Trophoblast cell (in vitro differentiated cells and primary cell): ENCODE data around the gene GIPC2.
"Not testable (repeated sequence)": the region's sequence is repeated elsewhere in the genome, so short reads cannot be mapped to it uniquely, and the experiment has no call there.

ENCODE experiments used
- DNase-seq, 2 donors: peaks; one replicate each; pipeline ENCODE4 v3.0.0-alpha.2; 2016
- H2AFZ ChIP-seq: 2 replicates; pipeline ENCODE4 v1.6.1; 2013; ENCODE audit warnings: low read length, moderate library complexity, mild to moderate bottlenecking; ENCODE audit not compliant: insufficient read depth, poor library complexity
- H2AK5ac ChIP-seq: 2 replicates; pipeline ENCODE4 v1.6.1; 2013; ENCODE audit warnings: mild to moderate bottlenecking, low read length
- H2BK120ac ChIP-seq: 2 replicates; pipeline ENCODE4 v1.6.1; 2013; ENCODE audit warnings: low read length, mild to moderate bottlenecking, moderate library complexity; ENCODE audit not compliant: insufficient read depth, poor library complexity
- H2BK12ac ChIP-seq: 2 replicates; pipeline ENCODE4 v1.6.1; 2013; ENCODE audit warnings: mild to moderate bottlenecking, low read length, moderate library complexity
- H2BK5ac ChIP-seq: 2 replicates; pipeline ENCODE4 v1.6.1; 2013; ENCODE audit warnings: low read length, low read depth, moderate library complexity, mild to moderate bottlenecking; ENCODE audit not compliant: poor library complexity
- H3K14ac ChIP-seq: 2 replicates; pipeline ENCODE4 v1.6.1; 2013; ENCODE audit warnings: mild to moderate bottlenecking, low read length
- H3K18ac ChIP-seq: 2 replicates; pipeline ENCODE4 v1.6.1; 2013; ENCODE audit warnings: mild to moderate bottlenecking, low read length
- H3K23ac ChIP-seq: 2 replicates; pipeline ENCODE4 v1.6.1; 2013; ENCODE audit warnings: low read length
- H3K27ac ChIP-seq: 2 replicates; pipeline ENCODE4 v1.5.1; 2013; ENCODE audit warnings: low read depth, mild to moderate bottlenecking, inconsistent platforms, low read length, moderate library complexity
- H3K27me3 ChIP-seq: 2 replicates; pipeline ENCODE4 v1.6.1; 2013; ENCODE audit warnings: inconsistent platforms, mild to moderate bottlenecking, low read length, moderate library complexity; ENCODE audit not compliant: insufficient read depth
- H3K36me3 ChIP-seq, 2 experiments: 1 replicate in 1 of 2; 2 replicates in 1 of 2; pipeline ENCODE4 v1.6.1; 2013; ENCODE audit warnings: low read length in 2 of 2, mild to moderate bottlenecking in 2 of 2, moderate library complexity in 1 of 2; ENCODE audit not compliant: insufficient read depth in 2 of 2, control insufficient read depth in 1 of 2
- H3K4ac ChIP-seq: 2 replicates; pipeline ENCODE4 v1.6.1; 2013; ENCODE audit warnings: low read depth, mild to moderate bottlenecking, low read length, moderate library complexity
- H3K4me1 ChIP-seq, 2 experiments: 1 replicate in 1 of 2; 2 replicates in 1 of 2; pipeline ENCODE4 v1.6.1; 2013; ENCODE audit warnings: low read length in 2 of 2, mild to moderate bottlenecking in 2 of 2, moderate library complexity in 1 of 2; ENCODE audit not compliant: insufficient read depth in 2 of 2, control insufficient read depth in 1 of 2
- H3K4me2 ChIP-seq: 2 replicates; pipeline ENCODE4 v1.6.1; 2013; ENCODE audit warnings: inconsistent platforms, mild to moderate bottlenecking, low read length, moderate library complexity
- H3K4me3 ChIP-seq: 2 replicates; pipeline ENCODE4 v1.5.1; 2013; ENCODE audit warnings: mild to moderate bottlenecking, low read depth, low read length, inconsistent platforms
- H3K79me1 ChIP-seq: one replicate; pipeline ENCODE4 v1.6.1; 2013; ENCODE audit warnings: low read length
- H3K79me2 ChIP-seq: 2 replicates; pipeline ENCODE4 v1.6.1; 2013; ENCODE audit warnings: low read length, mild to moderate bottlenecking; ENCODE audit not compliant: control insufficient read depth, insufficient read depth, poor library complexity
- H3K9ac ChIP-seq: 2 replicates; pipeline ENCODE4 v1.6.1; 2013; ENCODE audit warnings: mild to moderate bottlenecking, low read length
- H3K9me3 ChIP-seq: 2 replicates; pipeline ENCODE4 v1.6.1; 2013; ENCODE audit warnings: low read depth, mild to moderate bottlenecking, control low read depth, inconsistent platforms, low read length; ENCODE audit not compliant: insufficient read depth
- H4K12ac ChIP-seq: 2 replicates; pipeline ENCODE4 v1.6.1; 2013; ENCODE audit warnings: low read depth, mild to moderate bottlenecking, low read length, moderate library complexity
- H4K8ac ChIP-seq: 2 replicates; pipeline ENCODE4 v1.6.1; 2013; ENCODE audit warnings: low read depth, mild to moderate bottlenecking, low read length, moderate library complexity
- H4K91ac ChIP-seq: one replicate; pipeline ENCODE4 v1.6.1; 2013; ENCODE audit warnings: low read depth, mild to moderate bottlenecking, low read length, moderate library complexity
- WGBS: extraction: QIAGEN DNeasy Blood & Tissue Kit; methylation state at CpG from one replicate; pipeline ENCODE4 v1.1.7; 2013; ENCODE audit warnings: missing lambda C conversion rate; ENCODE audit not compliant: insufficient read length, insufficient coverage; ENCODE audit errors: extremely low coverage; 5-methylcytosine and 5-hydroxymethylcytosine counted together

The GIPC2 gene

GRCh38 chr1:78081980-78082860 lies 36.5 kb downstream of the GIPC2 start:
- Histone ChIP-seq H3K4me2 (no peak overlapping the region), H3K9ac (no peak overlapping the region), H4K91ac (no peak overlapping the region), H3K79me2 (no peaks in the 10 kb centered on the region), H2BK5ac (no peak overlapping the region), H3K4me1 (no peaks in the 10 kb centered on the region), H2BK12ac (no peak overlapping the region), H3K14ac (no peak overlapping the region), H3K9me3 (no peaks in the 10 kb centered on the region), H3K4ac (no peak overlapping the region), H4K8ac (no peak overlapping the region), H3K27ac (no peak overlapping the region), H3K23ac (no peak overlapping the region), H3K36me3 (no peaks in the 10 kb centered on the region), H3K79me1 (no peaks in the 10 kb centered on the region), H3K27me3 (no peaks in the 10 kb centered on the region), H2BK120ac (no peak overlapping the region), H4K12ac (no peak overlapping the region), H3K4me3 (no peak overlapping the region), H2AFZ (no peak overlapping the region), H3K18ac (no peak overlapping the region), H2AK5ac (no peak overlapping the region)
- WGBS: no CpG with 5 or more reads among the region's 5 CpGs
- DNase-seq: no peak

- not testable (repeated sequence) for H2BK12ac ChIP-seq, H2AK5ac ChIP-seq, H3K27ac ChIP-seq, H3K79me2 ChIP-seq, H3K18ac ChIP-seq, H2BK5ac ChIP-seq, H3K4me2 ChIP-seq, H4K91ac ChIP-seq, H3K4me3 ChIP-seq, H3K36me3 ChIP-seq, H4K12ac ChIP-seq, DNase-seq, H2BK120ac ChIP-seq, H3K9me3 ChIP-seq, H3K4me1 ChIP-seq, H3K79me1 ChIP-seq, H3K4ac ChIP-seq, H3K14ac ChIP-seq, H3K23ac ChIP-seq, H3K27me3 ChIP-seq, H3K9ac ChIP-seq, H2AFZ ChIP-seq, H4K8ac ChIP-seq
Observed at GRCh38 chr1:78084639-78085038, 38.9 kb downstream of the GIPC2 start.

GRCh38 chr1:78086697-78087096 lies 40.9 kb downstream of the GIPC2 start:
- Histone ChIP-seq H3K79me2 (no peaks in the 10 kb centered on the region), H3K4me2 (no peak overlapping the region), H2AFZ (no peak overlapping the region), H3K4me3 (no peak overlapping the region), H3K4ac (no peak overlapping the region), H2BK5ac (no peak overlapping the region), H2AK5ac (no peak overlapping the region), H2BK120ac (no peak overlapping the region), H3K36me3 (no peaks in the 10 kb centered on the region), H4K91ac (no peak overlapping the region), H4K12ac (no peak overlapping the region), H3K79me1 (no peaks in the 10 kb centered on the region), H3K14ac (no peak overlapping the region), H3K9me3 (no peaks in the 10 kb centered on the region), H3K27me3 (no peaks in the 10 kb centered on the region), H3K27ac (no peak overlapping the region), H3K18ac (no peak overlapping the region), H4K8ac (no peak overlapping the region), H3K23ac (no peak overlapping the region), H3K4me1 (no peaks in the 10 kb centered on the region), H2BK12ac (no peak overlapping the region), H3K9ac (no peak overlapping the region)
- no peak for DNase-seq
- WGBS: no CpG with 5 or more reads among the region's 1 CpG

GRCh38 chr1:78088015-78088414 lies 42.2 kb downstream of the GIPC2 start:
- Histone ChIP-seq H2BK12ac (no peak overlapping the region), H3K4ac (no peak overlapping the region), H3K36me3 (no peaks in the 10 kb centered on the region), H3K79me1 (no peaks in the 10 kb centered on the region), H2BK5ac (no peak overlapping the region), H2AFZ (no peak overlapping the region), H3K14ac (no peak overlapping the region), H4K91ac (no peak overlapping the region), H3K23ac (no peak overlapping the region), H3K79me2 (no peaks in the 10 kb centered on the region), H4K12ac (no peak overlapping the region), H2BK120ac (no peak overlapping the region), H3K9me3 (no peaks in the 10 kb centered on the region), H3K18ac (no peak overlapping the region), H3K4me3 (no peak overlapping the region), H3K4me2 (no peak overlapping the region), H4K8ac (no peak overlapping the region), H3K27ac (no peak overlapping the region), H3K9ac (no peak overlapping the region), H2AK5ac (no peak overlapping the region), H3K27me3 (no peaks in the 10 kb centered on the region), H3K4me1 (no peaks in the 10 kb centered on the region)
- no peak for DNase-seq
- WGBS: no CpG with 5 or more reads among the region's 2 CpGs
